K562 (cell line): ENCODE results near the gene NEB. TPM values are rescaled to one million over a fixed set of nuclear protein-coding genes. Genes with fewer than 3 reads are reported as not detected.

Experiments used
- ATAC-seq: fragments of 200-7000 bp; cut with Tn5 transposase; 3 replicates; pipeline ENCODE4 v1.9.1; 2020; ENCODE audit warnings: moderate library complexity
- BruUV-seq: library from RNA; stranded (reverse); fragments of 400-500 nt; replicated peaks from 2 replicates; lab custom pipeline; 2021; lab: Mats Ljungman, UMichigan
- CTCF ChIA-PET: fragments of 300-600 bp; formaldehyde crosslinking; extraction: SDS; loops from one replicate; lab custom pipeline; 2021; ENCODE audit warnings: low intra/inter-chr PET ratio; lab: Yijun Ruan, JAX
- POLR2A ChIA-PET: fragments of 300-600, 350-650 bp; sonication (Branson Sonifier 250); formaldehyde crosslinking; extraction: SDS; loops from one replicate; lab custom pipeline; 2021; ENCODE audit warnings: antibody characterized with exemption, inconsistent platforms; lab: Yijun Ruan, JAX
- DNase-seq, 4 experiments: peaks; one replicate each; pipeline versions ENCODE4 v3.0.0 to v3.0.0-alpha.2; 2011 to 2018; ENCODE audit warnings: low spot score in 3 of 4, mixed read lengths in 3 of 4; ENCODE audit errors: extremely low read depth in 1 of 4
- FAIRE-seq: peaks from 2 replicates; lab custom pipeline; 2011; peaks lifted over from hg19 to GRCh38; lab: Jason Lieb, UNC
- H2AFZ ChIP-seq: 2 replicates; pipeline ENCODE4 v1.6.0; 2011; ENCODE audit warnings: low read depth, low read length, control low read depth, inconsistent platforms
- H3K27ac ChIP-seq: fragments of 200-600 bp; 3 replicates; pipeline ENCODE4 v1.8.0; 2011; ENCODE audit warnings: low read depth, mild to moderate bottlenecking, control low read depth, inconsistent platforms, low read length, moderate library complexity, mixed read lengths; ENCODE audit errors: extremely low read depth
- H3K27me3 ChIP-seq, 2 experiments: fragments of 300-600 bp in 1 of 2; 2 replicates in 1 of 2; 3 replicates in 1 of 2; pipeline versions ENCODE4 v1.6.0 to v1.8.0; 2011; ENCODE audit warnings: inconsistent platforms in 2 of 2, low read length in 2 of 2, mild to moderate bottlenecking in 1 of 2, mixed read lengths in 1 of 2, moderate library complexity in 1 of 2; ENCODE audit not compliant: control insufficient read depth in 2 of 2, insufficient read depth in 2 of 2
- H3K36me3 ChIP-seq: fragments of 300-600 bp; 3 replicates; pipeline ENCODE4 v1.8.0; 2011; ENCODE audit warnings: mild to moderate bottlenecking, low read length, inconsistent platforms; ENCODE audit not compliant: control insufficient read depth, insufficient read depth
- H3K4me1 ChIP-seq, 2 experiments: fragments of 200-600 bp in 1 of 2; replicated peaks in 1 of 2; 2 replicates in 1 of 2; 3 replicates in 1 of 2; pipeline versions ENCODE4 v1.5.1 to v1.8.0; 2011; ENCODE audit warnings: inconsistent platforms in 2 of 2, low read length in 2 of 2, mild to moderate bottlenecking in 1 of 2, mixed read lengths in 1 of 2, moderate library complexity in 1 of 2; ENCODE audit not compliant: control insufficient read depth in 2 of 2, insufficient read depth in 2 of 2
- H3K4me2 ChIP-seq: 2 replicates; pipeline ENCODE4 v1.6.1; 2011; ENCODE audit warnings: low read length, control low read depth, inconsistent platforms, mixed read lengths; ENCODE audit not compliant: insufficient read depth
- H3K4me3 ChIP-seq: fragments of 200-600 bp; sonication (generic), shearing (Covaris generic); 2 replicates; pipeline ENCODE4 v1.5.1; 2016; ENCODE audit warnings: control low read depth, inconsistent platforms
- H3K79me2 ChIP-seq: fragments of 200-600 bp; 3 replicates; pipeline ENCODE4 v1.8.0; 2011; ENCODE audit warnings: low read length, inconsistent platforms; ENCODE audit not compliant: control insufficient read depth, insufficient read depth
- H3K9ac ChIP-seq, 2 experiments: 2 replicates each; pipeline versions ENCODE4 v1.6.0 to v1.6.1; 2011; ENCODE audit warnings: low read depth in 2 of 2, low read length in 2 of 2, control low read depth in 1 of 2, inconsistent platforms in 1 of 2, mild to moderate bottlenecking in 1 of 2, mixed read lengths in 1 of 2; ENCODE audit not compliant: insufficient read depth in 1 of 2
- H3K9me1 ChIP-seq: one replicate; pipeline ENCODE4 v1.6.0; 2011; ENCODE audit warnings: inconsistent platforms, mild to moderate bottlenecking, low read length, moderate library complexity; ENCODE audit not compliant: control insufficient read depth, insufficient read depth
- H3K9me3 ChIP-seq: replicated peaks from 2 replicates; pipeline ENCODE4 v1.5.1; 2011; ENCODE audit warnings: low read depth, low read length, inconsistent platforms; ENCODE audit not compliant: control insufficient read depth, insufficient read depth
- H4K20me1 ChIP-seq: replicated peaks from 2 replicates; pipeline ENCODE4 v1.6.1; 2011; ENCODE audit warnings: low read length, inconsistent platforms, mixed read lengths; ENCODE audit not compliant: control insufficient read depth, insufficient read depth
- FOXP4 ChIP-seq: sonication (generic); formaldehyde crosslinking; IDR thresholded peaks from 2 replicates; pipeline ENCODE4 v1.8.0; 2022; ENCODE audit warnings: mild to moderate bottlenecking, missing genetic modification reagents, borderline replicate concordance
- GABPB1 ChIP-seq: sonication (generic); formaldehyde crosslinking; IDR thresholded peaks from 2 replicates; pipeline ENCODE4 v1.8.0; 2022; ENCODE audit warnings: mild to moderate bottlenecking, missing genetic modification reagents
- HSF4 ChIP-seq: fragments of 250-450 bp; sonication (Bioruptor Pico); IDR thresholded peaks from 2 replicates; pipeline ENCODE4 v2.1.2; 2022; ENCODE audit warnings: mild to moderate bottlenecking, moderate library complexity, borderline replicate concordance
- MAZ ChIP-seq, 2 experiments: fragments of 450-650 bp in 1 of 2; sonication (generic) in 1 of 2; formaldehyde crosslinking; IDR thresholded peaks in 1 of 2; conservative IDR thresholded peaks in 1 of 2; 2 replicates each; pipeline versions ENCODE4 v1.4.0 to v1.5.0; 2020; ENCODE audit warnings: mild to moderate bottlenecking in 1 of 2, missing genetic modification reagents in 1 of 2
- RHOXF2B ChIP-seq: fragments of 250-450 bp; sonication (Bioruptor Pico); conservative IDR thresholded peaks from 2 replicates; pipeline ENCODE4 v1.5.1; 2021
- SMARCA4 ChIP-seq: fragments of 450-650 bp; IDR thresholded peaks from 2 replicates; pipeline ENCODE4 v1.6.1; 2016
- SRF ChIP-seq, 2 experiments: fragments of 250-450, 450-650 bp in 1 of 2; sonication (Bioruptor Pico) in 1 of 2; sonication (generic) in 1 of 2; formaldehyde crosslinking; IDR thresholded peaks; 2 replicates each; pipeline versions ENCODE4 v1.5.0 to v1.5.1; 2020 to 2022; ENCODE audit warnings: mild to moderate bottlenecking in 1 of 2, missing genetic modification reagents in 1 of 2
- TCF3 ChIP-seq: sonication (generic); formaldehyde crosslinking; IDR thresholded peaks from 2 replicates; pipeline ENCODE4 v1.4.0; 2020; ENCODE audit warnings: mild to moderate bottlenecking, missing genetic modification reagents
- ZNF134 ChIP-seq: fragments of 250-450 bp; sonication (Bioruptor Pico); conservative IDR thresholded peaks from 2 replicates; pipeline ENCODE4 v1.4.0; 2020
- ZNF609 ChIP-seq: sonication (generic); formaldehyde crosslinking; IDR thresholded peaks from 2 replicates; pipeline ENCODE4 v1.8.1; 2023; ENCODE audit warnings: missing genetic modification reagents, mild to moderate bottlenecking, borderline replicate concordance
- WGBS: fragments of 100-300 bp; shearing (Covaris generic); methylation state at CpG from one replicate; pipeline ENCODE4 v1.1.6; 2016; ENCODE audit warnings: low coverage, mixed read lengths; ENCODE audit not compliant: insufficient coverage; ENCODE audit errors: missing lambda C conversion rate; 5-methylcytosine and 5-hydroxymethylcytosine counted together
- in situ Hi-C: fragments of 300-500 bp; cut with MboI; formaldehyde crosslinking; loops from 4 replicates; pipeline ENCODE4 v1.15.0; 2018; ENCODE audit warnings: inconsistent platforms, mixed read lengths
- intact Hi-C: fragments of 100-400 bp; cut with micrococcal nuclease; formaldehyde crosslinking; loops from 2 replicates; pipeline ENCODE4 v1.14.2; 2022
- polyA plus RNA-seq, 8 experiments: library from polyadenylated mRNA; depleted of rRNA in 4 of 8; stranded (reverse) in 5 of 8; unstranded in 3 of 8; fragments of >200 nt; fragmentation: Nextera tagmentation in 2 of 8; fragmentation: Illumina TruSeq in 1 of 8; extraction: Ambion mirVana in 2 of 8; extraction: Trizol in 1 of 8; gene quantifications; 2 replicates each; pipeline versions ENCODE4 v1.2.1 to v1.2.3, GENCODE V29; 2011 to 2014; ENCODE audit warnings: inconsistent platforms in 1 of 8, missing spikeins in 1 of 8
- total RNA-seq, 7 experiments: library from RNA; depleted of rRNA in 6 of 7; stranded (reverse); fragments of >200 nt in 6 of 7; fragmentation: Illumina TruSeq in 2 of 7; extraction: Trizol in 2 of 7; gene quantifications; 2 replicates each; pipeline versions ENCODE4 v1.2.1 to v1.2.3, GENCODE V29; 2011 to 2021; ENCODE audit warnings: low replicate concordance in 1 of 7
- TF ChIP-seq, protein P1 (sequence below): sonication (generic); formaldehyde crosslinking; IDR thresholded peaks from 2 replicates; pipeline ENCODE4 v1.8.1; 2023; ENCODE audit warnings: mild to moderate bottlenecking, missing genetic modification reagents

NEB gene
- total and polyA plus RNA-seq, 9 of the 15 experiments (the other 6 are each of a cell fraction or from before 2014, with no cell fraction given): 1.7 to 3.8 (median 2.9) TPM

DNA sequence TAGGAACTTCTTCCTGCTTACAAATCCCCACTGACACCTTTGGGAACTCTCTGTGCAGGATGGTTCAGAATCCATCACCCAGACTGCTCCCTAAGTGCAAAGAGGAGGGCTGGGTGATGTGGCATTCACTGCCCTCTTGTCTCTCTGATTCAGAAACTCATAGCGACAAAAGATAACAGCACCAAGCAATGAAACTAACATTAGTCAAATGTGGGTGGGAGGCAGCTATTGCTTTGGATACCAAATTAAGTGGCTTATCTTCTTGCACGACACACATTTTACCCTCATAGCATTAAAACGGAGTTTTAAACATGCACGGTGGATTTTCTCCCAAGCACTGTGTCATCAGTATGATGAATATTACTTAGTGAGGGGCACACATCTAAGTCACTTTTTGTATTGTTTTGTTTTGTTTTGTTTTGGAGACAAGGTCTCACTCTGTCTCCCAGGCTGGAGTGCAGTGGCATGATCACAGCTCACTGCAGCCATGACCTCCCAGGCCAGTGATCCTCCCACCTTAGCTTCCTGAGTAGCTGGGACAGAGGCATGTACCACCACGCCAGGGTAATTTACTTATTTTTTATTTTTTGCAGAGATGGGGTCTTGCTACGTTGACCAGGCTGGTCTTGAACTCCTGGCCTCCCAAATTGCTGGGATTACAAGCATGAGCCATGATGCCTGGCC lies 40.9 kb upstream of the NEB start:
- Histone ChIP-seq H3K4me2 (no peak overlapping the region), H2AFZ (no peak overlapping the region), H3K27me3 (no peaks in the 10 kb centered on the region), H3K9ac (no peak overlapping the region), H3K79me2 (no peaks in the 10 kb centered on the region), H3K4me1 (peaks cover 0 to 30% of the 10 kb centered on the region in 2 experiments; a peak in 3 of 5 replicates), H3K27ac (no peak overlapping the region), H3K4me3 (no peak overlapping the region), H3K9me1 (no peaks in the 10 kb centered on the region), H3K9me3 (no peaks in the 10 kb centered on the region), H4K20me1 (no peaks in the 10 kb centered on the region), H3K36me3 (peaks cover 28% of the 10 kb centered on the region)
- no TSS peak for BruUV-seq
- FAIRE-seq (no peak), DNase-seq (peak; percentile 37 to 46 (median 45)), ATAC-seq (peak; percentile 9)
- intact Hi-C loops: no loop called here
- ChIA-PET POLR2A (interaction anchor here (1.0 kb wide), 1 partner anchor 11 kb away, joined by 4 read pairs; no protein-coding TSS in a partner anchor), CTCF (no interaction called here)
- in situ Hi-C loops: no loop called here
- WGBS: 22% methylated on average over 5 of the region's 6 CpGs
- TF ChIP-seq SMARCA4 (peak; percentile 50; the same call in 1 of the 2 replicates), ZNF134 (CRISPR knock-in tag) (no peak), MAZ (CRISPR knock-in tag; conservative IDR thresholded peaks at IDR 0.05 in 1 of 2, IDR thresholded peaks at IDR 0.05 in 1 of 2) (0 out of 4 replicates have a peak, but pooled peaks of 1 of the 2 experiments have one; percentile 18), RHOXF2B (CRISPR knock-in tag) (0 out of 2 replicates have a peak, but pooled peaks have one; percentile 57), HSF4 (CRISPR knock-in tag) (no peak), ZNF609 (CRISPR knock-in tag) (no peak), FOXP4 (CRISPR knock-in tag) (no peak), TCF3 (peak; percentile 68), GABPB1 (CRISPR knock-in tag) (no peak), SRF (CRISPR knock-in tag; IDR thresholded peaks at IDR 0.05) (no peak)
- TF ChIP-seq, protein P1, sequence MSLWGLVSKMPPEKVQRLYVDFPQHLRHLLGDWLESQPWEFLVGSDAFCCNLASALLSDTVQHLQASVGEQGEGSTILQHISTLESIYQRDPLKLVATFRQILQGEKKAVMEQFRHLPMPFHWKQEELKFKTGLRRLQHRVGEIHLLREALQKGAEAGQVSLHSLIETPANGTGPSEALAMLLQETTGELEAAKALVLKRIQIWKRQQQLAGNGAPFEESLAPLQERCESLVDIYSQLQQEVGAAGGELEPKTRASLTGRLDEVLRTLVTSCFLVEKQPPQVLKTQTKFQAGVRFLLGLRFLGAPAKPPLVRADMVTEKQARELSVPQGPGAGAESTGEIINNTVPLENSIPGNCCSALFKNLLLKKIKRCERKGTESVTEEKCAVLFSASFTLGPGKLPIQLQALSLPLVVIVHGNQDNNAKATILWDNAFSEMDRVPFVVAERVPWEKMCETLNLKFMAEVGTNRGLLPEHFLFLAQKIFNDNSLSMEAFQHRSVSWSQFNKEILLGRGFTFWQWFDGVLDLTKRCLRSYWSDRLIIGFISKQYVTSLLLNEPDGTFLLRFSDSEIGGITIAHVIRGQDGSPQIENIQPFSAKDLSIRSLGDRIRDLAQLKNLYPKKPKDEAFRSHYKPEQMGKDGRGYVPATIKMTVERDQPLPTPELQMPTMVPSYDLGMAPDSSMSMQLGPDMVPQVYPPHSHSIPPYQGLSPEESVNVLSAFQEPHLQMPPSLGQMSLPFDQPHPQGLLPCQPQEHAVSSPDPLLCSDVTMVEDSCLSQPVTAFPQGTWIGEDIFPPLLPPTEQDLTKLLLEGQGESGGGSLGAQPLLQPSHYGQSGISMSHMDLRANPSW (CRISPR knock-in tag): no peak
